GM10847 (cell line): ENCODE results near the gene OPCML.

ENCODE experiments used
- POLR2A ChIP-seq: IDR thresholded peaks from 2 replicates; pipeline ENCODE4 v1.6.1; 2011; ENCODE audit not compliant: insufficient read length; ENCODE audit errors: extremely low read depth

The OPCML gene

GRCh38 chr11:132588366-132588765 is 943.9 kb downstream of the OPCML start:
- TF ChIP-seq POLR2A: no peak

GRCh38 chr11:132587716-132588115 is 944.6 kb downstream of the OPCML start:
- no peak for TF ChIP-seq POLR2A

GRCh38 chr11:132586801-132587200 is 945.5 kb downstream of the OPCML start:
- TF ChIP-seq POLR2A: no peak

GRCh38 chr11:132579634-132580327 is 952.5 kb downstream of the OPCML start:
- TF ChIP-seq POLR2A: no peak

- no peak for TF ChIP-seq POLR2A
These were observed 953.2 kb downstream of the OPCML start for GRCh38 chr11:132579136-132579535.

GRCh38 chr11:132578580-132578979 is 953.7 kb downstream of the OPCML start:
- no peak for TF ChIP-seq POLR2A

- TF ChIP-seq POLR2A: no peak
These were observed 955.6 kb downstream of the OPCML start for GRCh38 chr11:132576706-132577105.

GRCh38 chr11:132564091-132564885 is 968.0 kb downstream of the OPCML start:
- no peak for TF ChIP-seq POLR2A

GRCh38 chr11:132563050-132563449 is 969.3 kb downstream of the OPCML start:
- no peak for TF ChIP-seq POLR2A

- no peak for TF ChIP-seq POLR2A
These were observed 970.4 kb downstream of the OPCML start for GRCh38 chr11:132561937-132562336.

GRCh38 chr11:132559331-132560036 is 972.8 kb downstream of the OPCML start:
- TF ChIP-seq POLR2A: no peak

GRCh38 chr11:132556316-132556715 is 976.0 kb downstream of the OPCML start:
- no peak for TF ChIP-seq POLR2A

- TF ChIP-seq POLR2A: no peak
These were observed 976.7 kb downstream of the OPCML start for GRCh38 chr11:132555617-132556016.

GRCh38 chr11:132551016-132551415 is 981.3 kb downstream of the OPCML start:
- no peak for TF ChIP-seq POLR2A

- TF ChIP-seq POLR2A: no peak
These were observed 982.7 kb downstream of the OPCML start for GRCh38 chr11:132549561-132549960.

GRCh38 chr11:132549001-132549400 is 983.3 kb downstream of the OPCML start:
- no peak for TF ChIP-seq POLR2A
